GM21515 (cell line): Measurements from ENCODE around the gene BIK.

Experiments
- ATAC-seq: cut with Tn5 transposase; IDR thresholded peaks from one replicate; pipeline ENCODE4 v1.9.1; 2021; ENCODE audit not compliant: unreplicated experiment

The BIK gene

DNA sequence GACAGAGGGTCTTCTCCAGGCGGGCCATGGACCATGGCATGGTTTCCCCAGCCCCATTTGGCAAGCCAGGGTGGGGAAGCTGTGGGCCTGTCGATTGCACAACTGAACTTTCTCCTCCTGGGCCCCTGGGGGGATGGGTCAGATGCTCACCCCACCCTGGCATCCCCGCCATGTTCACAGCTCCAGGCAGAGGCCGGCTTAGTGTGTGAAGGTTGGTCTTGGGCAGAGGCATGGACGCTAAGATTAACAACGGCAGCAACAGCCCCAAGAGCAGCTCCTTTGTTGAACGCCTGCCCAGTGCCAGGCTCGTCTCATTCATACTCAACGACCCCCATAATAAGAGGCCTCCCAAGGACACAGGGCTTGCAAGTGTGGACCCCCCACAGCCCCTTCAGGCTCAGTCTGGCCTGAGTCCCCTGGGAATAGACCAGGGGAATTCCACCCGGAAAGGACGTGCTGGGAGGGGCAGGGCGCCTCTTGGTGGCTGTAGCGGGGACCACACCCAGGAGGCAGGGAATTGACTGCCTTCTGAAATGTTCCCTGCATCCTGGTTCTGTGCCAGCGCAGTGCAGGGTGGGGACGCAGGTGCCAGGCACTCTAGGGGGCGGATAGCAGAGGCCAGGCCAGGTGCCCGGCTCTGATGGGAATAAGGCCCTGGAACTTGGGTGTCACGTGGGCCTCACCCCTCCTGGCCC lies 49.1 kb downstream of the BIK start:
- no peak for ATAC-seq

DNA sequence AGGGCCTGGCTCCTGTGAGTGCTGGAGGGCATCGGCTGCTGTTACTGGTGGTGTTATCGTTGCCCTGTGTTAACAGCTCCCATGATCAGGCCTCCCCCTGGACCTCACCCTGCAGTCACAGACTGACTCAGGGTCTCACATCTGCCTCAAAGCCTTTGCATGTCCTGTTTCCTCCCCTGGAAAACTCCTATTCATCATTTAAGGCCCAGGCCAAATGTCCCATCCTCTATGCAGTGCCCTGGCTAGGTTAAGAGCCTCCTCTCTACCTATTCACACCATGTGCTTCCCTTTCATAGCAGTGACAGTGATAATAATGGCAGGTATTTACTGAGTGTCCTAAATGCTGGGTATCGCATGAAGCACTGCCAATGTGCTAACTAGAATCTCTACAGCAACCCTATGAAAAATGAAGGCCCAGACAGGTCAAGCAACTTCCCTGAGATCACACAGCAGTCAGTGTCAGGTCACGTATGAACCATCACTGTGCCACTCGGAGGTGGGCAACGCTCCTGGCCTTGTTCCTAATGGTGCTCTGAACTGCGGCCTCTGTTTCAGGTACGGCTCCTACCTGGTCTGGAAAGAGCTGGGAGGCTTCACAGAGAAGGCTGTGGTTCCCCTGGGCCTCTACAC lies 50.1 kb downstream of the BIK start:
- no peak for ATAC-seq

DNA sequence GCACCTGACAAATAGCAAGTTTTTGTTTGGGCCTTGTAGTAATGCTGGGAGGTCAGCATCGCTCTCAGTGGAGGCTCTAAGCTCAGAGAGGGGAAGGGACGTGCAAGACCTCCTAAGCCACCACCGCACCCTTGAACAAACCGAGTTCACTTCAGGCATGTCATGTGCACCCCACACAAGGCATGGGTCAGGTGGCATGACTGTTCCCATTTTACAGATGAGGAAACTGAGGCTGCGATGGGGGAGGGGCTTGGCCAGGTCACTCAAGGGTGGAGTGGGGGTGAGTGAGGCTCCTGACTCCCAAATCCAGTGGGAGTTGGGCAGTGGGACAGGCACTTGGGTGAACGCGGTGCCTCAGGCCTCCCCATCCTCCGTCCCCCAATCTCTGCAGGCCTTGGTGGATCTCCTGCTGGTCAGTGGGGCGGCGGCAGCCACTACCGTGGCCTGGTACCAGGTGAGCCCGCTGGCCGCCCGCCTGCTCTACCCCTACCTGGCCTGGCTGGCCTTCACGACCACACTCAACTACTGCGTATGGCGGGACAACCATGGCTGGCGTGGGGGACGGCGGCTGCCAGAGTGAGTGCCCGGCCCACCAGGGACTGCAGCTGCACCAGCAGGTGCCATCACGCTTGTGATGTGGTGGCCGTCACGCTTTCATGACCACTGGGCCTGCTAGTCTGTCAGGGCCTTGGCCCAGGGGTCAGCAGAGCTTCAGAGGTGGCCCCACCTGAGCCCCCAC lies 52.0 kb downstream of the BIK start:
- ATAC-seq = no peak

DNA sequence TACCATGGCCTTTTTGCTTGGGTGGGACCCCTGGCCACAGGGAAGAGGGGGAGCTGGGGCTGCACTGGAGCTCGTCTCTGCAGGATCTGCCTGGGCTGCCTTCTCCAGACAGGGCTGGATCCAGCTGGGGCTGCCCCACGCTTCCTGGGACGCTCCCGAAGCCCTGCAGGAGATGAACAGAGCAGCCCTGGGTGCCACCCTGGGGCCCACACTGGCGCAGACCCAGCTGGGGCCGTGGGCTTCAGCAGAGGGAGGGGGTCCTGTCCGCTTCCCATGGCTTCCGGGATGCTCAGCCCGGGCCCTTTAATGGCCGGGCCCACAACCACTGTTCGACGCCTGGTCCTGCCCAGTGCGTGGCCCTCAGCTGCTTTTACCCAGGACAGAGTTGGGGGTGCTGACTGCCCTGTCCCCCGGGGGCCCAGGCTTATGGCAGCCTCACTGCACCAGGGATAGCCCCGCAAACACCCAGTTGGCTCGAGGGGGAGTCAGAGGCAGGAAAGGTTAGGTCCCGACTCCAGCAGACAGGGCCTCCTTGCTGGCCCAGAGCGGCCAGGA lies 52.8 kb downstream of the BIK start:
- no peak for ATAC-seq

DNA sequence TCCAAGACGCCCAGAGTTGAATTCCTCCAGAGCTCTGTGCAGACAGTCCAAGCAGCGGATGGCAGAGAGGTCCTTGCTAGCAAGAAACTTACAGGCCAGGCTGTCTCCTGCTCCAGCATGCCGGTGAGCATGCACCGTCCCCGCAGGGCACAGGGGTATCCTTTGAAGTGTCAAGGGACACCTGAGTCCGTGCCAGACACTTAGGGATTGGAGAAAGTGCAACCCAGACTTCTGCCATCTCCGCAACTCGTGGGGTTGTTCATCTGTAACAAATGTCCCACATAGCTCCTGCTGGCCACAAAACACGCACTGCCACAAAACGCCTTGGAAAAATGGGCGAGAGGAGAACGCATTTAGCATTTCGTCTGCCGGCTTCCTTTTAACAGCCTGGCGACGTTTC lies 54.1 kb downstream of the BIK start:
- no peak for ATAC-seq

DNA sequence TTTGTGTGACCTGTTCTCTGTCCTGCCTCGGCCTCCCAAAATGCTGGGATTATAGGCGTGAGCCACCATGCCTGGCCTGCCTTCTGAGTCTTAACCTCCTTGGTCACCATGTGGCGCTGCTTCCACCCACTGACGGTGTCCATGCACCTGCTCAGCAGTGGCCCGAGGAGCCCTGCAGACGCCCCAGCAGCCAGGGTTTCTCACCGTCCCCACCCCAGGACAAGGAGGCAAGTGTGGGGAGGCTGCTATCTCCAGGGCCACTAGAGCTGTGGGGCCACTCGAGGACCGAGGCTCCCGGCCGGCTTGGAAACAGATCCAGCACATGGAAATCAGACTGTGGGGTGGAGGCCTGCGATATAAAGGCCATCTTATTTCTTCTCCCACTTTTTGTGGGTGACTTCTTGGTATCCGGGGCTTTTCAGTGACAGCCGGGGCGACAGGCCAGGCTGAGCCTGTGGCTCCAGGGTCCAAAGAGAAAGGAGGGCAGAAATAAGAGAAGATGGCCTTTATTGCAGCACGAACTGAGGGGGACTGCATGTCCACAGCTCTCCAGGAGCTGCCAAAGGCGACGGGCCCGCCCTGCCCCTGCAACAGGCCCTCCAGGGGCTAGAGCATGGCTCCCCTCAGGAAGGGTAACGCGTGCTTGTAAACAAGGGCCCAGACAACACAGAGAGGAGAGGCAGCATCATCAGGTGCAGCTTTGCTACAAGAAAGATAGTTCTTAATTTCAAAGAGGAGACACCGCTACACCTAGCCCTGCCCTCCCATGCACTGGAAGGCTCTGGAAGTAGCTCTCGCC lies 55.8 kb downstream of the BIK start:
- no peak for ATAC-seq

DNA sequence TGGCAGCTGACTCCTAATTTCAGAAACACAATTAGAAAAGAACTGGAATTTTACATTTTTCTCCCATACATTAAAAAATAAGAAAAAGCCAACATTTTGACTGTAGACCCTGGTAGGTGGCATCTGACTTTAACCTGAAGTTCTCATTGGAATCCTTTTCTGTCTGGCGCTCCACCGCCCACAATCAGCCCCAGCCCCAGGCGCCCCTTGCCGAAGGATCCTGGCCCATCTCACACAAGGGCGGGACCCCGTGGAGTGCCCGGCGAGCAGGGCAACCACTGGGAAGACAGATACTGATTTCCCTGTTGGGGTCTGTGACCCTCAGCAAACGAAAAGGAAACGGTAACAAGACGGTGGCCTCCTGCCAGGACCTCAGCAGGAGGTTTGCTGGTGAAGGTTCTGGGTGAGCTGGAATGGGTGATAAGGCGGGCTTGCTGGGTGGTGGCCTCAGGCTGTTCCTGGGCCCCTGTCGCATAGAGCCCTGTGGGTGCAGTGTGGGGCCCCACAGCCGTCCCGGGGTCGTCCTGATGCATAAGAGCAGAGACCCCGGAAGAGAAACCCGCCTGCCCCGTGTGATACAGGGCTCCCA lies 56.5 kb downstream of the BIK start:
- no peak for ATAC-seq

DNA sequence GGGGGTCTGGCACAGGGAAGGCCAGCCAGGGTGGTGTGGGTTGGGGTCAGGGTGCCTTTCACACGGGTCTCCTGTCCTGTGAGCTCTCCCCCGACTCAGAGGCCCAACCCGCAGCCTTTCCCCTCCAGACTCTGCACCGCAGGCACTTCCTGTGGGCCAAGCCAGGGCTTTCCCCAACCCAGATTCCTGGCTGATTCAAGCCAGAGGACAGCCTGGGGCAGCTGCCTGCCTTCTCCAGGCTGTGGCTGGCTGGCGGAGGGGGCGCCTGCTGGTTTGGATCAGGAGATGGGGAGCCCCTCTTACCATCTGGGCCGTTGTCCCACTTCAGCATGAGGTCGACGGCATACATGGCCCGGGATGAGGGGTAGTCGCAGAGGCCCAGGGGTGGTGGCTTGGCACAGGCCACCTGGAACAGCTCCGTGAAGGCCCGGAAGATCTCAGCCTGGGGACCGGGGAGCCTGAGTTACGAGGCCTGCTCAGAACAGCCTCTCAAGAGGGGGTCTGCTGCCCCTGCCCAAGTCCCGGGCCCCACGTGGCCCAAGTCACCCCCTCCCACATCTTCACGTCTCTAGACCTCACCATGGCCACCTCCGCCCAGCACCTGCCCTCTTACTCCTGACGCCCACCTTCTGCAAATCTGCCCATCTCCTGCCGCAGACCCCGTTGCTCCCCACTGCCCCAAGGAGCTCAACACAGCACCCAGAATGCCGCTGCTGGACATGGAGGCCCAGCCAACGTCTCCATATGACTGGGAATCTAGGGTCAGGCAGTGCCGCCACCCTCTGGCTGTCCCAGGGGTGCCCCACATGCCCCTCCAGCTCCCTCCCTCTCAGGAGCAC lies 58.1 kb downstream of the BIK start:
- no peak for ATAC-seq

DNA sequence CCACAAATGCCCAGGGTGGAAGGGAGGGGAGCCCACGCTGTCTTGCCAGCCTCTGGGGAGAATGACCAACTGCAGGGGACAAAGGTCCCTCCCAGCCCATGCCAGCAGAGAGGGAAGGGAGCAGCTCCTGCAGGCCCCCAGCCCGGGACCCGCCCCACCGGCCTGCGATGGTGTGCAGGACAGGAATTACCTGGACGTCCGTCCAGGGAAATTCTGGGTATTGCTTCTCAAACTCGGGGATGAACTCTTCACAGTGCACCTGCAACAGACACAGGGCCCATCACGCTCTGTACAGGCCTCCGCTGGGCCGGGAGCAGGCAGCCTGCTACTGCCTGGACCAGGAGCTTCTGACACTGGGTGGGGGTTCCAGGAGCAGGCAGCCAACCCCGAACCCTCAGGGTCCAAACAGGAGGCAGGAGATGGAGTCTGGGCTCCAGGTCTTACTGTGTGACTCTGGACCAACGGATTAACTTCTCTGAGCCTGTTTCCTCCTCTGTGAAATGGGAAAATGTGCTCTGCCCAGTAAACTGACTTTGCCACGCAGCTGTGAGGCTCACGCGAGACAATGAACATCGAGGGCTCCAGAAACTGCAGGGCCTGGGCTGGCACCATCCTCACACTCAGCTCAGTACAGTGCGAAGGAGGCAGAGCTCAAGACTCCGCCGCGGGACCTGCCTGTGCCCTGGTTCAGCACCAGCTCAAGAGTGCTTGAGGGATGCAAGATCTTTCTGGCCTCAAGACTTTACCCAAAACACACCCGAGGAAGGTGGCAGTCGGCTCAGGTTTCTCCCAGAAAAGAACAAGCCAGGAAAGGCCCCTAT lies 59.0 kb downstream of the BIK start:
- no peak for ATAC-seq

DNA sequence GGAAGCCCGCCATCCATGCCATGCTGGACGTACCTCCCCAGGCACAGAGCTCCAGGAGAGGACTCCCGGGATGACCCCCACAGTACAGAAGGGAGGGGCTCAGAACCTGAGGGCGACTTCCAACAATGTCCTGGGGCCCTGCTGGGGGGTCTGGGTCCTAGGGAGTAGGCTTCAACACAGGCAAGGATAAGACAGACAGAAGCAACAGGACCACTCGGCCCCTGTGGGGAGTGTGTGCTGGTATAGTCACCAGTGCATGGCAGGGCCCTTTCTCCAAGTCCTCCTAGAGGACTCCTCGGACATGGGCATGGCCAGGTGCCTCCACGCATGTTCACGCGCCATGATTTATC lies 59.6 kb downstream of the BIK start:
- ATAC-seq = no peak

DNA sequence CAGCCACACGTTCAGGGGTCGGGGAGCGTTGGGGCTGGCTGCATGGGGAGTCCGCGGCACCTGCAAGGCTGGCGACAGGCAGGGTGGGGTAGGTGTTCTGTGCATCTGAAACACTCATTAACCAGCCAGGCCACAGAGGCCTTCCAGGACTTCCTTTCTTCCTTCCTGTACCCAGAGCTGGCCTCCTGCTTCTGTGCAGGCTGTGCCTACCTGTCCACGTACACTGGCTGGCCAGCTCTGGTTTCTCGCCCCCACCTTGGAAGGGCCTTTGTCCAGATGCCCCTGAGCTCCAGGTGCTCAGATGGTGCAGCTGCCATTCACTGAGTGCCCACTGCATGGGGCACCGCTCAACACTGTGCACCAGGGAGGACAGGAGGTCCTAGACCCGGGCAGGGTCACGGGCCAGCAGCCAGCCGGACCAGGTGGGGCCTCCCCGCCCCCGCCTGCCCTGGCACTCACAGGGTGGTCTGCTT lies 60.5 kb downstream of the BIK start:
- ATAC-seq = no peak

DNA sequence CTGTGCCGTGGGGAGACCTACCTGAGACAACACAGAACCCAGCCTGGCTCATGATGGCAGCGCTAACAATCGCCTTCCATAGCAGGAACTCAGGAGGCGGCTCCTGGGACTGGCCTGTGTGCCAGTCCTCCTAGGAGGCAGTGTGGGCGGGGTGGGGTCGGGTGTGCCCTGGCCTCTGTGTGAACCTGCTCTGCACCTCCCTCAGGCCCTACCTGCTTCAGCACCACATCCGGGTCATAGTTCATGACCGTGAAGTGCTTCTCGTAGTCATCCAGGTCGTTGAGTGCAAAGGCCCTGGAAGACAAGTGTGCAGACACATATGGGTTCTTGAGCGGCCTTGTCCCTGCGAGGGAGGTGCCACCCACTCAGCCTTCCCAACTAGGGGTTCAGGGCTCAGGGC lies 61.1 kb downstream of the BIK start:
- ATAC-seq = no peak

DNA sequence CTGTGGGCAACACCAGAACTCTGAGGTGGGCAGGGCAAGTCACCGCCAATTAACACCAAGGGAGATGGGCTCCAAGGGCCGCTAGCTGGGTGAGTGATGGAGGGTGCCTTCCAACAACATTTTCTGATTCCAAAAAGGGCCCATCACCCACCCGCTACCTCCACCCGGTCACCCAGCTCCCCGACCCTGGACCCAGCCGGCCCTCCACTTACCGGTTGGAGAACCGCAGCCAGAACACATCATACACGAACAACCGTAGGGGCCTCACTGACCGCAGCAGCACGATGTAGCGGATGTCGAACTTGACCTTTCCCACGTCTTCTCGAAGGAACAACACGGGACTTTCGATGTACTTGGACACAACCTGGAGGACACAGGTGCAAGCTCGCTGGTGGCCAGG lies 61.6 kb downstream of the BIK start:
- no peak for ATAC-seq

DNA sequence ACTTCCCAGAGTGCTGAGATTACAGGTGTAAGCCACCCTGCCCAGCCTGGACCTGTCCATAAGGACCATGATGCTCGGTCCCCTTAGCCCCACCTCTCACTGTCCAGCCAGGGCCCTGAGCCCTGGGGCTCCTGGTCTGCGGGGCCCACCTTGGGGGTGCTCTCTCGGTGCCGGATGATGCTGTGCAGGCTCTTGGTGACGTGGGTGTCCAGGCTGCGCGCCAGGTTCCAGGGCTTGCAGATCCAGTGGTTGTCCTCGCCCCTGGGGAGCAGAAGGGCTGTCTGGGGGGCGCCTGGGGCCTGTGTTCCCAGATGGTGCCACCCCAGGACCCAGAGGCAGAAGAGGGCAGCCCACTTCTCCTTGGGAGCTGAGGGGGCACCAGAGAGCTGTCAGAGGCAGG lies 63.0 kb downstream of the BIK start:
- no peak for ATAC-seq

DNA sequence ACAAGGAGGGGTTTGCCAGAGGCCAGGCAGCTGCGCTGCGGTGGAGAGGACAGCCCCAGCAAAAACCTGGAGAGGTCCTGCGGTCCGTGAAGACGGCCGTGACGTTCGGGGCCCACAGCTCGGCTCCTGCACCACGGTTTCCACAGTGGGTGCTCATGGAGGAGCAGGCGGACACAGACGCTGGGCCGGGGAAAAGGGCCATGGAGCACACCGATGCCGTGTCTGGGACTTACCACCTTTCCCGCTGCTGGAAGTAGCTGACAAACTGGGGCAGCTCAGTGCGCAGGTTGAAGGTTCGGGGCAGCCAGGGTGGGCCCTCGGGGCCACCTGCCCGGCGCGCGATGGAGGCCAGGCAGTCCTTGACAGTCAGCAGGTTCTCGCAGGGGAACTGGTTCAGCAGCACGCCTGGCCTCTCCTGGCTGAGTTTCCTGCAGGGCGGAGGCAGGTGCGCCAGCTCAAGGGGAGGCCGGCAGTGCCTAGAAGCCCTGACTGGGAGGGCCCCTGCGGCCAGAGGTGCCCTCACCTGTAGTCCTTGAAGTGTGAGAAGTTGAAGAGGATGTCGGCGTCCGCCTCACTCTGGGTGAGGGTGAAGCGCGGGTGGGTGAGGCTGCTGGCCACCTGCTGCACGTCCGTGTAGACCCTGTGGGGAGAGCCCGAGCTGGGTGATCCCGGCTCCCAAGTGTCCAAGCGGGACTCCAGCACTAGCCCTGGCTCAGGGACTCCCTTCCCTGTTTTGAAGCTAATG lies 63.6 kb downstream of the BIK start:
- no peak for ATAC-seq

DNA sequence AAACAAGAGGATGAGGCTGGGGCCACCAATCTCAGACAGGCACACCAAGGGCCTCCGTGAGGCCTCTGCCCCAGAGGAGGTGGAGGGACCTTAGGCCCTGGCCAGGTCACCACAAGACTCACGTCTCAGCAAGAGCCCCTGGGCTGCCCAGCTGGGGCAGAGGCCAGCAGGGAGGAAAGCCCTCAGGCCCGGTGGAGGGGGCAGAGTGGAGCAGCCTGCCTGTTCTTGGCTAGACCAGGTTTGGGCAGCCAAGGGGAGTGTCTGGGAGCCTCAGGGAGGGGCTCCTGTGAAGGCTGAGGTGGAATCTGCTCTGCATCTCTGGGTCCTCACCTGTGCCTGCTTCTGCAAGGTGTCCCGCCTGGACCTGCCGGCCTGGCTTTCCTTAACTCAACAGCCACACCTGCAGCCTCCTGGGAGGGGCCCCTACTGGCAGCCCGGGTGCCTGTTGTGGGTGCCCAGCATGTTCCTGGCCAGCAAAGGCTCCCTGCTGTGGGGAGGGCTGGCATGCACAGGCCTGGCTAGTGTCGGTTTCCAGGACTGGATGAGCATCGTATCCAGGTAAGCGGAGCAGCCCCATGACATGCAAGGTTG lies 64.5 kb downstream of the BIK start:
- ATAC-seq = no peak

DNA sequence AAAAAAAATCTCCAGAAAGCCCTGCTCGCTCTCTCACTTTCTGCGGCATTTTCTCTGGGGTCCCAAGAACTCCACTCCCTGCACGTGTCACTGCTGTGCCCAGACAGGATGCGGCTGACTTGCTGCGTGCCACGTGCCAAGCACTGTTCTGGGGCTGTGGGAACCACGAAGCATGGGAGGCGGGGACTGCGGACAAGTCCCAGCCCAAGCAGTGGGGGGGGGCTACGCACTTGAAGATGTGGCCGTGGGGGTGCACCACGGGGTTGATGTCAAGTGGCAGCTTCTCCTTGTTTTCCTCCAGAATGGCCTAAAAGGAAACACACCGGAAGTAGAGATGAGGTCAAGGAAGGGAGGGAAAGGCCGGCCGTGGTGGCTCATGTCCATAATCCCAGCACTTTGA lies 65.5 kb downstream of the BIK start:
- ATAC-seq = no peak

DNA sequence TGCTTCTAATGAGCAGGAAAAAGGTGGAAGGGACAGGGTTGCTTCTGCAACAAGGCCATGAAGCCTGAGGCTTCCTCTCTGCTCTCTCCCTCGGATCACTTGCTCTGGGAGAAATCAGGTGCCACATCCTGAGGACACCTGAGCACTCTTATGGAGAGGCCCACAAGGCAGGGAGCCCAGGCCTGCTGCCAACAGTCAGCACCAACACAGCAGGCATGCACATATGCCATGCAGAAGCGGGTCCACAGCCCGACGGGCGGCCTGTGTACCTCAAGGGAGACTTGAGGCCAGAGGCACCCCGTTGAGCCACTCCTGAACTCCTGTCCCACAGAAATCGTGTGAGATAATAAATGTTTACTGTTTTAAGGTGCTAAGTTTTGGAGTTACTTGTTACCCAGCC lies 66.9 kb downstream of the BIK start:
- ATAC-seq = no peak
